Kidney (tissue), 14 donors: ENCODE data around the gene RBL2. TPM values are rescaled to one million over a fixed set of nuclear protein-coding genes. Genes with fewer than 3 reads are reported as not detected.

Experiments used
- DNase-seq, 5 donors: peaks; one replicate each; pipeline ENCODE4 v3.0.0-alpha.2; 2013 to 2020
- FAIRE-seq: peaks from 2 replicates; lab custom pipeline; 2012; peaks lifted over from hg19 to GRCh38; lab: Jason Lieb, UNC
- H3K27ac ChIP-seq, 2 donors: one replicate each; pipeline ENCODE4 v1.7.0; 2013; ENCODE audit warnings: low read depth in 2 of 2, low read length in 2 of 2, inconsistent platforms in 1 of 2
- H3K27me3 ChIP-seq: one replicate; pipeline ENCODE4 v1.7.1; 2013; ENCODE audit warnings: low read length, inconsistent platforms; ENCODE audit not compliant: control insufficient read depth, insufficient read depth
- H3K36me3 ChIP-seq, 3 donors: one replicate each; pipeline versions ENCODE4 v1.7.0 to v1.7.1; 2013; ENCODE audit warnings: low read length in 3 of 3, control low read depth in 1 of 3, inconsistent platforms in 1 of 3; ENCODE audit not compliant: insufficient read depth in 3 of 3, control insufficient read depth in 2 of 3
- H3K4me1 ChIP-seq, 3 donors: one replicate each; pipeline versions ENCODE4 v1.7.0 to v1.7.1; 2013; ENCODE audit warnings: low read length in 3 of 3, inconsistent platforms in 1 of 3, low read depth in 1 of 3; ENCODE audit not compliant: control insufficient read depth in 2 of 3, insufficient read depth in 2 of 3
- H3K4me3 ChIP-seq, 3 donors: one replicate each; pipeline versions ENCODE4 v1.7.0 to v1.8.1; 2013; ENCODE audit warnings: low read length in 3 of 3, control low read depth in 1 of 3, inconsistent platforms in 1 of 3
- H3K9ac ChIP-seq, 3 donors: one replicate each; pipeline versions ENCODE4 v1.7.0 to v1.7.1; 2013; ENCODE audit warnings: low read length in 3 of 3, control low read depth in 1 of 3, inconsistent platforms in 1 of 3
- H3K9me3 ChIP-seq, 3 donors: one replicate each; pipeline versions ENCODE4 v1.7.0 to v1.7.1; 2013; ENCODE audit warnings: low read length in 3 of 3, control low read depth in 1 of 3, inconsistent platforms in 1 of 3; ENCODE audit not compliant: control insufficient read depth in 2 of 3, insufficient read depth in 1 of 3
- CTCF ChIP-seq: IDR thresholded peaks from 3 replicates; pipeline ENCODE4 v1.5.1; 2012; ENCODE audit warnings: mild to moderate bottlenecking, moderate library complexity, borderline replicate concordance; ENCODE audit not compliant: insufficient read depth; ENCODE audit errors: extremely low read depth
- intact Hi-C: fragments of 100-400 bp; cut with DNase I; formaldehyde crosslinking; loops from one replicate; pipeline ENCODE4 v1.11.1; 2022
- polyA plus RNA-seq: library from polyadenylated mRNA; stranded (reverse); fragments of 350-450 nt; fragmentation: Illumina TruSeq; extraction: RNeasy Lipid Tissue Mini Kit (QIAGEN cat#74804); gene quantifications from one replicate; pipeline ENCODE4 v1.2.3, GENCODE V29; 2014; ENCODE audit warnings: low read depth, low replicate concordance; ENCODE audit not compliant: insufficient read depth
- total RNA-seq: library from RNA; stranded (reverse); fragmentation: NEBNext Ultra II Directional; extraction: Animal tissue kit (Norgen Biotek cat#: 25700); gene quantifications from one replicate; pipeline ENCODE4 v1.2.1, GENCODE V29; 2021
- donor health status: control.
- donor health status: control.
- donor health status: control.
- donor health status: control.
- donor health status: control.
- donor health status: DM: yes; HTN: yes; CAD: no.
- donor health status: Normal renal cell carcinoma (clear cell type).

The RBL2 gene
- total and polyA plus RNA-seq, 2 donors from 2014 or later: 22.7 to 67.9 TPM

- Histone ChIP-seq H3K27me3 (no peaks in the 10 kb centered on the region), H3K9ac (no peak overlapping the region), H3K36me3 (peaks cover 13 to 50% (median 16%) of the 10 kb centered on the region in 3 donors), H3K4me3 (no peak overlapping the region), H3K27ac (no peak overlapping the region), H3K9me3 (peaks cover 0 to 2% (median 0%) of the 10 kb centered on the region in 3 donors), H3K4me1 (no peaks in the 10 kb centered on the region)
- DNase-seq (no peak), FAIRE-seq (no peak)
- intact Hi-C loops: no loop called here
- no peak for TF ChIP-seq CTCF
These were observed 50.3 kb downstream of the RBL2 start for GRCh38 chr16:53484542-53484941.

GRCh38 chr16:53486230-53486629 is 52.0 kb downstream of the RBL2 start:
- Histone ChIP-seq H3K4me3 (no peak overlapping the region), H3K4me1 (no peaks in the 10 kb centered on the region), H3K36me3 (peaks cover 7 to 43% (median 10%) of the 10 kb centered on the region in 3 donors), H3K9ac (no peak overlapping the region), H3K9me3 (peaks cover 0 to 2% (median 0%) of the 10 kb centered on the region in 3 donors), H3K27me3 (no peaks in the 10 kb centered on the region), H3K27ac (no peak overlapping the region)
- DNase-seq (no peak), FAIRE-seq (no peak)
- intact Hi-C loops: no loop called here
- no peak for TF ChIP-seq CTCF

- Histone ChIP-seq H3K9me3 (peaks cover 0 to 2% (median 0%) of the 10 kb centered on the region in 3 donors), H3K27ac (no peak overlapping the region), H3K27me3 (no peaks in the 10 kb centered on the region), H3K9ac (no peak overlapping the region), H3K36me3 (peaks cover 7 to 46% (median 23%) of the 10 kb centered on the region in 3 donors), H3K4me1 (no peaks in the 10 kb centered on the region), H3K4me3 (no peak overlapping the region)
- intact Hi-C loops: no loop called here
- FAIRE-seq (no peak), DNase-seq (no peak)
- no peak for TF ChIP-seq CTCF
These were observed 55.5 kb downstream of the RBL2 start for GRCh38 chr16:53489755-53490154.

- H3K36me3 ChIP-seq: peaks cover 3 to 55% (median 33%) of the 10 kb centered on the region in 3 donors
- intact Hi-C loops: no loop called here
- H3K4me1 ChIP-seq: no peaks in the 10 kb centered on the region
- H3K9me3 ChIP-seq: no peaks in the 10 kb centered on the region
- no peak overlapping the region for H3K9ac ChIP-seq
- no peaks in the 10 kb centered on the region for H3K27me3 ChIP-seq
- H3K4me3 ChIP-seq: no peak overlapping the region
- TF ChIP-seq CTCF: no peak
- DNase-seq: no peak
- FAIRE-seq: peak; percentile 13
- H3K27ac ChIP-seq: no peak overlapping the region
These were observed 58.2 kb downstream of the RBL2 start for GRCh38 chr16:53492503-53492902.
